ENCODE measurements around the gene VTI1A.

VTI1A gene

GRCh38 chr10:112791447-112791846 lies 344.4 kb downstream of the VTI1A start:
- DNase-seq: no peak

DNA sequence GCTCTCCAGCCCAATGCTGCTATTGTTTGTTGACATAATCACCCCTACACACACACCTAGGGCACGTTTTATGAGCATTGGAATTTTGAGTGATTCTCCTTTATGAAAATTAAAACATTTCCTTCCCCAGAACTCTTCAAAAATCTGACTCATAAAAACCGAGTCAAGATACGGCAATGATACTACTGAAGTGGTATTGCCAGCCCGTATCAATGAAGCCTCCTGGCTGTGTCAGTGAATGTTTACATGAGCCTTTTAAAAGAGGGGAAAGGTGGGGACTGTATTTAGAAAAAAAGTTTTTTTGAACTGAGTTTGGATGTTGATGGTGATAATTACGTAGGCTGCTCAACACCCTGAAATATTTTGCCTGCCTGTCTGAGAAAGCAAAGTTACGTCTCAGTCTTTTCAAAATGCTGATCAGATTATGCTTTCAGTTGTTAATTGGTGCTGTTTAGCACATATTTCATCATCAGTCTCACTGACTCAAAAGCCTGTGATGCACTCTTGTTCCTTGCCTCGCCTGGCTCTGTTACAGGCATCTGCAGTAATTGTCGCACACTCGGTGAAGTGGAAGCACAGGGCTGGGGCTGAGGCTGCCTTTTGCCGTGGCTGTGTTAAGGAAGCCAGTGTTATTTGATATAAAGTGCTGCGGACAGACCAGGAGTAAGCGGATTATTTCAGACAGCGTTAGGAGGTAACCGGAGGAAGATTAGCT lies 345.6 kb downstream of the VTI1A start:
- peak; percentile 45 for DNase-seq

- DNase-seq: peak; percentile 80
Measured at GRCh38 chr10:112793202-112793921, 346.3 kb downstream of the VTI1A start.

- DNase-seq: no peak
Measured at GRCh38 chr10:112794201-112794600, 347.2 kb downstream of the VTI1A start.

DNA sequence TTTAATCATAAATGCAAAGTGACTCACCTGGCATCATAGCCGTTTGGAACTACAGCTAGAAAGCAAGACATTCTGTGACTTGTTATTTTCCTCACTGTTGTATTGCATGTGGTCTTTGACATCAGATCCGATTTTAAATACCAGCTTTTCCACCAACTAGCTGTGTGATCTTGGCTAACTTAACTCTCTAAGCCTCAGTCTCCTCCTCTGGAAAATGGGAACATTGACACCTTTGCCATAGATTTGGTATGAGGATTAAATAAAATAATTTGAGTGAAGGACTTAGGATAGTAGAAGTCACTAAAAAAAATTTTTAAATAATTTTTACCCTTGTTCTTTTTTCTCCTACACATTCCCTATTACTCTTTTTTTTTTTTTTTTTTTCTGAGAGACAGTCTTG lies 348.1 kb downstream of the VTI1A start:
- no peak for DNase-seq

- DNase-seq: no peak
Measured at GRCh38 chr10:112797197-112797596, 350.2 kb downstream of the VTI1A start.

DNA sequence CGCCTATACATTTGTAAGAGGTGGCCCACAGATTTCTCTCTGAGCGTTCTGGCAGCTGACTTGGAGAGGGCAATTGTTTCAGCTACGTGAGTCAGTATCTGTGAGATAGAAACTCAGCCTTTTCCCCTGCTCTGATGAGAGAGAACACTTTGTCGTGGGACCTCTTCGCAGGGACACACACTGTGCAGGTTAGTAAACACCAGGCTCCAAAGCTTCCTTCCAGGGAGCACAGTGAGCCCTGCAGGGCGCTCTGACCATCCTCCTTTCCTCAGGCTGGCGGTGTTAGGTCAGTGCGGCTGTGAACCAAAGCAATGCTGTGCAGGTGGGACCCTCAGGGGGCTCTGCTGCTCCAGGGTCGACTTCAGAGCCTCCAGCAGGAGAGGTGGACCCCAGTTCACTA lies 350.8 kb downstream of the VTI1A start:
- DNase-seq: no peak

DNA sequence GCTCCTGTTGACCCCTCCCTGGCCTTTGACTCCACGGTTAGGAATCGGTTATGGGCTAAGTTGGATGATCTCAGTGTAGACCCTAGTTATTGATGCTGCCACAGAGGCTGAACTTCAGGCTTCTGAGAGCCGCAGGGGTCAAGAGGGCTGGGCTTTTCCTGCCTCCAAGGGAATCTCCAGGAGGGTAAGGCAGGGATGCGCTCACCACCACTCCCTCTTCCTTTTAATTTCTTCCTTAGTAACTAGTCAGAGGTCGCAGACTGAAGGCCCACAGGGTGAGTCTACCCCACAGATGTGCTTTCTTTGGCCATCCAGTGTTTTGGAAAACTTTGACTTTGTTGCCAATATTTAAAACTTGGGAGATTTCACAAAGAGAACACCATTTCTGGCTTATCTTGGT lies 352.0 kb downstream of the VTI1A start:
- no peak for DNase-seq

GRCh38 chr10:112799726-112800510 lies 352.9 kb downstream of the VTI1A start:
- DNase-seq: no peak

- no peak for DNase-seq
Measured at GRCh38 chr10:112801004-112801403, 354.0 kb downstream of the VTI1A start.

GRCh38 chr10:112801748-112802147 lies 354.7 kb downstream of the VTI1A start:
- no peak for DNase-seq

DNA sequence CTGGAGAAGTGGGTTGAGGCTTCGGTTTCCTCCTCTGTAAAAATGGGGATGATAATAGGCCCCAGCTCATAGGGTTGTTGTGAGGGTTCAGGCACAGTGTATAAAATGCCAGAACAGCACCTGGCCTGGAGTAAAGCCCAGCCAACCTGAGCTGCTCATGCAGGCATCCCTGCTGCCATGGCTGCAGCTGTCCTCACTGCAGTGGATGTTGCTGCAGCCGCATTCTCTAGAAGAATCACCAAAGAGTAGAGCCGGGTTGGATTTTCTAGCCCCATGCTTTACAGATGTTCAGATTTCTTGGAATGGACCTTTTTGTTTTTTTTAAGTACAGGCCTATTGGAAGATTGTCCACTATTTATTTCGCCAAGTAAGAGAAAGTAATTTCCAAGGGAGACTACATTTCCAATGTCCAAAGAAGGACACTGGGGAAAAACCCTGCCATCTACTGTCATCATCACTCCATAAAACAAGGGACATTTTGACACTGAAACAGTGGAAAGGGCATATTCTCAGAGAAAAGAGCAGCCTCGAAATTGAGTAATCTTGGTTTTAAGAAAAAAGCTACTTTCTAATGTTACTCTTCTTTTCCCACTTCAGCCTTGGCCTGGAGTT lies 355.5 kb downstream of the VTI1A start:
- DNase-seq: no peak

DNA sequence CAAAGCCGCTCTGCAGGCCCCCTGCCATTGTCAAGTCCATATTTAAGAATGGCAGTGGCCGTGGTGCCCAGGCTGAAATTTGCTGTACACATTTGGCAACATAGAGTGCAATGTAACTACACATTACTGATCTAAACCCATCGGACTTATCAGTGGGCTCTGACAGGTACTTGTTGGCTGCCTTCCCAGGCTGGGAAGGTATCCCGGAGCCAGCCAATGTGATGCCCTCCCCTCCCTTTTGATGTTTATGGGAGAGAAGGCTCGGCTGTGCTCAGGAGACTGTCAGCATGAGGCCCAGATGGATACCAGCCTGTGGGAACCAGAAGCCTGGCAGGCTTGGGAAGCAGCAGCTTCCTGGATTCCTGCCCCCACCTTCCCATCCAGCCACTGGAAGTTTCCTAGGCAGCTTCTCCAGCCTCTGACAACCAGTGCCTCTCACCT lies 357.0 kb downstream of the VTI1A start:
- DNase-seq: no peak

- no peak for DNase-seq
Measured at GRCh38 chr10:112805254-112805590, 358.2 kb downstream of the VTI1A start.

- no peak for DNase-seq
Measured at GRCh38 chr10:112805701-112806100, 358.7 kb downstream of the VTI1A start.

DNA sequence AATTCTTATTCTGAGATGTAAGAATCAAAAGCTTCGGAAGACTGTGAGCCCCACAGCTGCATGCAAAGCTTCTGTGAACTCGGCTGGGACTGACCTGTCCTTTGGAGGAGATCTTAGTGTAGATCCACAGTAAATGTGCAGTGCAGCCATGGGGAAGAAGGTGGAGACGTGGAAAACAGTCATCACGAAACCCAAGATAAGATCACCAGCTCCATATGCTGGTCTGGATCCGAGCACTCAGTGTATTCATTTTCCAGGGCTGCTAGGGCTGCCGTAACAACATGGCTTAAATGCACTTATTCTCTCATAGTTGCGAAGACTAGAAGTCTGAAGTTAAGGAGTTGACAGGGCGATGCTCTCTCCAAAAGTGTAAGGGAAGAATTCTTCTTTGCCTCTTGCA lies 360.0 kb downstream of the VTI1A start:
- DNase-seq: no peak

DNA sequence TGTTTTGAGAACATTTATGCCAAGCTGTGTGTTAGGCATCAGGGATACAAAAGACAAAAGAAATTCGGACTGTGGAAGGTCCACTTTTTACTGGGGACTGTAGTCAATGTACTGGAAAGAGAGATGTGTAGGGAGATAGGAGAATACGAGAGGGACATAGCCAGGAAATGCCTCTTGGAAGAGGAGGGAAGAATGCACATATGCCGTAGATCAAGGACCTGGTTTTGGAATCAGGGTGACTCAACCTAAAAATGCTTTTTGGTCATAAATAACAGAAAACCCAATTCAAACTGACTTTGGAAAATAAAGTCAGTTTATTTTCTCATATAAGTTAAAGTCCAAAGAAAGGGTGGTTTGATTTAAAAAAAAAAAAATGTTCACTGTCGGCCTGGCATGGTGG lies 362.7 kb downstream of the VTI1A start:
- DNase-seq: no peak

- no peak for DNase-seq
Measured at GRCh38 chr10:112810711-112811151, 363.7 kb downstream of the VTI1A start.

DNA sequence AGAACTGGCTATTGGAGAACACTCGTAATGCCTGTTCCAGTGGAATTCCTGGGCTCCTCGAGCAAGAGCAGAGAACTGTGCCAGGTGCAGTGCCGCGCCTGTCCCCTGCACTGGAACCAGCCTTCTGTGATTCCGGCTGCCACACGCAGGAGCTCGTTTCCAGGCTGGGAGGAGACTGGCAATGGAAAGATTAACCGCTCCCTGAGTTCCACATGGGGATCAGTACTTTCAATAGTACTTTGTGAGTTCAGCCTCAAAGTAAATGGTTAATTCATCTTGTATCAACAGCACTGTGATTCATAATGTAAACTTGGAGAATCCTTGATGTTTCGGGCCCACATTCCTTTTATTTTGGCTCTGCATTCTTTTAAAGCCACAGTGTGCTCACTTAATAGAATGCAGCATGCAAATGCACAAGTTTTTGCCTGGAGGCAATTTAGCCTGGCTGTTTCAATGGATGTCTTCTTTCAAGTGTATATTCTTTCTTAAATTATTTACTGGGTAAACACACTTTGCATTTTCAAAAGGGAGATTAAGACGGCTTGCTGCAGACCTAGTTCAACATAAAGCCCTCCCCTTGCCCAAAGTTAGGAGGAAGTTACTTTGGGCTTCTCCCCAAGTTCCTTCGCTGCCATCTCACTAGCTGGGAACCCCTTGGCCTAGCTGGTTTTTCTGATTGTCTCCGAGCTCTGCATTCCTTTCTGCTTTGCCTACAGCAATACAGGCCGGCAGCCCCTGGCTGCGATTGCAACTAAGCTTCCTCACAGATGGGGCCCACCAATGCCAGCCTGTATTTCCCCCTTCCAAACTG lies 364.9 kb downstream of the VTI1A start:
- peak; percentile 97 for DNase-seq

DNA sequence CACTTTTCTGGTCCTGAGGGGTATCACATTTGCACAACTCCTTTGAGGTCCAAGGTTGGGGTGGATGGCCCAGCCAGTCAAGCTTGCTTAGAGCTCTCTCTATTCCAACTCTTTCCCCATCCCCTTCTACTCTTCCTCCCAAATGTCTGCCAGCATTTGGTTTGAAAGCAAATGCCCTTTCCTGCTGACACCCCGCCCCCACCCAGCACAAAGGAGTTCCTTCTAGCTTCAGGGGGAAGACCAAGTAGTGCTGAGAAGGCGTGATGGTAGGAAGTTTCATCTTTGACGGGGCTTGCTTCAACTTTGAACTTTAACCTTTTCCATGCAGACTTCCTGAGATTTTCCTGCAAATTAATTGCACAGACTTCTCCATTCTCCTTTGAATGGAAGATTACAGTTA lies 365.6 kb downstream of the VTI1A start:
- DNase-seq: no peak

DNA sequence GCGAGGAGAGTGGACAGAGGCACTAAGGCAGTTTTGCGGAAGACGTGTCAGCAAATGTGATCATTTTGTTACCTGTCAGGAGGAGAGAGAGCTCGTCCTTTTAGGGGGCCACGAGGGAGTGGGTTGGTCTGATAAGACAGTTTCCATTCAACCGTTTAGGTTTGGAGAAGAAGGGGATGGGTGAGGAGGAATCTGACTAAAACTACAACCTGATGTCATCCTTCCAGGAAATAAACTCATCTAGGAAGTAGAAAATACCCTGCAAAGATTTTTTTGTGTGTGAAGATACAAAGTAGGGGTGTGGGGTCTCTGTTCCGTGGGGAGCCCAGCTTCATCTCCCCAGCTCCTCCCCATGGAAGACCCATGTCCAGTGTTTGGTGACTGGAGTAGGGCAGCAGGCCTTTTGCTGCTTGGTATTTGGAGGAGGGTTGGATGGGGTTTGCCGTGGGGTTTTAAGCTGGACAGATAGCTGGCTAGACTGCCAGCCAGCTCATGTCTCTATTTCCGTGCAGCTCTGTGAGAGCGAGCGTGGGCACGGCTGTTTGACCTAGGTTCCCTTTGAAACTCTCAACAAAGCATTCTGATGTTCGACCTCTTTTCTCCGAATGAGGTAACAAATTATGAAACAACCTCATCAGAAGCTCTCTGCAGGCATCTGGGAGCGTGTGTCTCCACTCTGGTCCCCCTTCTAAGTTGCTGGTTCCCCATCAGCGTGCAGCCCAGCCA lies 367.0 kb downstream of the VTI1A start:
- DNase-seq: no peak
